NOMO-1 treated with DMSO at 0.1 percent for 48 hours (cell line): Measurements from ENCODE around the gene ADAM12.

Experiments used
- DNase-seq: peaks from one replicate; lab custom pipeline; 2025; ENCODE audit not compliant: unreplicated experiment; lab: John Stamatoyannopoulos, UW

Gene ADAM12

DNA sequence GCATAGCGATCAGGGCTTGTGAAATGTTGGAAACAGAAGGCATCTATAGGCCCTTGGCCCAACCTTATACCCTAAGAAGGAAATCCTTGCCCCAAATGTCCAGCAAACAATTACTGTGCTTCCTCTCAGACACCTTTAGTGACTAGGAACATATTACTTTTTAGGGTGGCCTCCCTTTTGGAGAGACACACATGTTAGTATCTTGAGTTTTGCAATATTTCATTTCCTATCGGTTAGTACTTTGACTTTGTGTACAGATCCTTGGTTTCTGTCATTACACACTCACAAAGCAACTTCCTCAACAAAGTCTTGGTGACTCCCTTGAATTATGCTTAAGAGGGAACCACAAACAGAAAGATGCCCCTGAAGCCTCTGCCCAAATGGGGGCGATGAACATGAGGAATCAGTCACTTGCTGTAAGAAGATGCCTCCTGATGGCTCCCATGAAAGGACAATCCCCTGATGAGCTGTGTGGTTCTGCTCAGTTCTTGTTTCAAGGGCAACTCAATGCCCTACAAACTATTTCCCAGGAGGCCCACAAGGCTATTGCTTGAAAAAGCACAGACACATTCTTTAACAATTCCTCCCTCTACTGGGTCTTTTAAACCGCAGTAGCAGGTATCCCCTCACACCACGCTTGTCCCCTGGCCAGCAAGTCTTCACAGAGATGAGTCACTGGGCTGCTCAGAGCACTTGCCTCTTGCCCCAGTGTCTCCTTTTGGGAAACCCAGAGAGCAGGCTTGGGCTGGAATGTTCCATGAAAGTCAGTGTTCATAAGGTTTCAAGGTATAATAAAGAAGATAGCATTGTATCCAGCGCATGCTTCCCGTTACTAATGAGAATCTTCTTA is 295.7 kb downstream of the ADAM12 start:
- DNase-seq: no peak

DNA sequence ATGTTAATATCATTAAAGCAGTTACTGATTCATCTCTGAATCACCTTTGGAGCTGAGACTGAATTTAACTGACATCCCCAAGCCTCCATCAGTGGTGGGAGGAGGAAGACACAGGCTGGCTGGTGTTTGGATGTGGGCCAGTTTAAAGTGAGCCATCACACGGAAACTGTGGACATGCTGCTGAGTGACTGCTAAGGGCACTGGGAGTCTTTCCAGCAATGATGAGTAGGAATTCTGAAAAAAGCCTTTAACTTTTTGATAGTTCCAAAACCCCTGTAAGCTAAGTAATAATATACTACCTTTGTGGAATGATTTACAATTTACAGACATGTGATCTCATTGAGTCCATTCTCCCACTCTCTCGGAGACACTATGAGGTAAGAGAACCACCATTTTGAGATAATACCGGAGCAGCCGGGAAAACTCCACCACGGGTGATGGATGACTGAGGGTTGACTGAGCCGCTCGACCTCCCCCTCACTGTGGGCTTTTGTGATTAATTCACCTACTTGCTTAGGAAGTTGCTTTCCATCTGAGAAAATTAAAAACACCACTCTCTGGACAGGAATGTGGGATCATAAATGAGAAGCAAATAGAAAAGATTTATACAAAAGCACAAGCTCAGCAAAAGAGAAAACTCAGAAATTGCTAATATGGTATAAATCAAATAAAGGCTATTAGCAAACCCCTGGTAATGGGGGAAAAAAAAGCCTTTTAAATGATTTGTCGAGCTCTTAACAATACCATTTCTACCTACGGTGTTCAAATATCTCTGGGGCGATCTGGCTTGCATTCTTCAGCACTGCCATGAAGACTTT is 297.2 kb downstream of the ADAM12 start:
- no peak for DNase-seq

DNA sequence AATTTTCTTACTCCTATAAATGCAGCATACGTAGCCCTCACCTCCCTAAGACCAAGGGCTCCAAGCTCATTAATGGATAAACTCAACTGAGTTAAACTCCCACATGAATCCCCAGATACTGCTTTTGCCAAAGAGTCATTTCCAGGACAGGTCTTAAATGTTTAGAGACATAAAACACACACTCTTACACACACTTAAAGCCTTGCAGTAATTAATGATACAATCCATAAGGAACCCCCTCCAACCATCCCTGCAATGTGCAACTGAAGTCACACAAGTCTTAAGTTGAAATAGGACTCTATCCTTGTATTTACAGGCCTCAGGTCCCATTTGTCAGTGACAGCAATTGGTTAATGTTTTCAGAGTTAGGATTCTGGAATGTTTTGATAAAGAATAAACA is 297.8 kb downstream of the ADAM12 start:
- no peak for DNase-seq

DNA sequence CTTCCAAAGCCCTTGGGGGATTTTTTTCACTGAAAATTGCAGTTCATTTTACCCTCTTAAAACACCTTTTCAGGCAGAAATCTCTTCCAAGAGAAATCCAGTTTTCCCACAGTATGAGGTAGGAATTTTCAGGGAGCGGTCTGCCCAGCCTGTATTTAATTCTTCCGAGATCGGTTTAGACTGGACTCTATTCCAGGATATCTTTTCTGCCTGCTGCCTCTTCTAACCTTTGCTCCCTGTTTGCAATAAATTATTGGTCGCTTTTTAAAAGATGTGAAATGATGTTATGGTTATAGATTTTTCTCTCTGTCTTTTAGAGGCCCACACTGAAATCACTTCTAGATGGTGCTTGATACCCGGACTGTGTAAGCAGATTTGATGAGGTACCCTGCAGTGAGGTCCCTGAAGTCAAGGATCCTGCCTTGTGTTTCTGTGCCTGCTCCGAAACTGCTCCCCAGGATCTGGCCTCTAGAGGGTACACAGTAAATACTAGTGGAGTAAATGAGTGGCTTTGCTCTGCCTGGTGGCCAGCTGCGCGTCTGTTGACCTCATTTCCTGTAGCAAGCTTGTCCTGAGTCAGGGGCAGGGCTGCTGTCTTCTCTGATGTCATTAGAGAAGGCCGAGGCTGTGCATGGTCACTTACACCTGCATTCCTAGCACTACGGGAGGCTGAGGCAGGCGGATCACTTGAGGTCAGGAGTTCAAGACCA is 300.3 kb downstream of the ADAM12 start:
- no peak for DNase-seq

DNA sequence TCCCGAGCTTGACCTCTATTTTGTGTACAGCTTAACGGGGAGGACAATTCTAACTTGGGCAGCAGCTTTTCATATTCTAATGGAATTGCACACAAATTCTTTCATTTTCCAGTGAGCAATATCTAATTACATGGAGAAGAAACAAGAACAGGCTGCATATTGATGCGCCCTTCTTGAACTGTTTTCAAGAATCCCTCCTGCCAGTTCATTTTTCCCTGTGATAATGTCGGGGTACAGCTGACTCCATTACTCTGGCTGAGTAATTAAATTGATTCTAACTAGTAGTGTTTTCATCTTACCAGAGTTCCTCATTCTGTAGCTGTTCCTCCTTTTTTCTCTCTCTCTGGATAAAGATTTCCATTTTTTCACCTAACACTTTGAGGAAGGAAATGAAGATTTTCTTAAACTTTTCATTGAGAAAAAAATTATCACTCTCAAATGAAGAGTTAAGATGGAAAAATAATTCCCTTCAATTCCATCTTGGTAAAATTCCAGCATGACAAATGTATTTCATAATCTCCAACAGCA is 301.1 kb downstream of the ADAM12 start:
- no peak for DNase-seq

DNA sequence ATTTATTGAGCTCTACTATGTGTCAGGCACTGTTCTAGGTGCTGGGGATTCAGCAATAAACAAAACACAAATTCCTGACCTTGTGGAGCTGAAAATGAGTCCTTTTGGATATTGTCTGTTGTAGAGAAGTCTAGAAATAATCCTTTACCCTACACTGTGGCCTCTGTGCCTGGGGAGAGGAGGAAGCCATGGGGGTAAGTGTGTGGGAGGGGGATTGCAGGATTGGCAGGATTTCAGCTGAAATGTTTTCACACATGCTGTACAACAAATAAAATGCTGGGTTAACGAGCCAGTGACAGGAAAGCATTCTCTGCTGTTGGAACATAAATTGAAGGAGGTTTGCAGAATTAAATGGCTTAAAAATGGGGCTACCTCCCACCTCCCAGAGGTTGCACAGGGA is 302.5 kb downstream of the ADAM12 start:
- no peak for DNase-seq

DNA sequence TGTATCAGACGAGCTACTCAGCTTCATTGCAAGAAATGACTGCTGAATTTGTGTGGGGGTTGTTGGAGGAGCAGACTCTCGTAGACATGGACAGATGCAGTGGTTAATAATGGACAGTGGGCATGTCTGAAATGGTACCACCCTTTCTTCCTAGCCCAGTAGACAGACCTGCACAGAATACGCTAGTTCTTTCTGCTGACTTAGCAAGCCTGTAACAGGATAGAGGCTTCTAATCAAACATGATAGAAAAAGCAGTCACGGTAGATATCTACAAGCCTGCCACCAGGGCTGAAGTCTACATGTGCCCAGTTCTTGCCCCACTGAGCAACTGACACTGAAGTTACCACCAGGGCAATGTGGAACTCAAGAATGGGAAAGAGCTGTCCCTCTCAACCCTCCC is 303.9 kb downstream of the ADAM12 start:
- DNase-seq: no peak

DNA sequence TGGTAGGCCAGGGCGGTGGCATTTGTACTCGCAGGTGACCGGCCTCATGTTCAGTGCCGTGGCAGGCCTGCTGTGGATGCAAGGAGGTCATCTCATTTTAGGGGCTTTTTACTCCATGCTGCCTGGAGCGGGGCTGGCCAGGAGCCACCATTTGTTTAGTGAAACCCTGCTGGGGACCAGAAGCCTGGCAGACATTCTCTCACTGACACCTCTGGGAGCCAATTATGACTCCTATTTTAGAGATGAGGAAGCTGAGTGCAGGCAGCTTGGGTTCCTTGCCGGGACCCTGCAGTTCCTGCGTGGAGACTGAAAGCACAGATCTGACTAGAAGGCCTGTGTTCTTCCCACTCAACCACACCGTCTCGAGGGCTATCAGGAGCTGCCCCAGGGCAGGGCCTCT is 305.3 kb downstream of the ADAM12 start:
- no peak for DNase-seq

DNA sequence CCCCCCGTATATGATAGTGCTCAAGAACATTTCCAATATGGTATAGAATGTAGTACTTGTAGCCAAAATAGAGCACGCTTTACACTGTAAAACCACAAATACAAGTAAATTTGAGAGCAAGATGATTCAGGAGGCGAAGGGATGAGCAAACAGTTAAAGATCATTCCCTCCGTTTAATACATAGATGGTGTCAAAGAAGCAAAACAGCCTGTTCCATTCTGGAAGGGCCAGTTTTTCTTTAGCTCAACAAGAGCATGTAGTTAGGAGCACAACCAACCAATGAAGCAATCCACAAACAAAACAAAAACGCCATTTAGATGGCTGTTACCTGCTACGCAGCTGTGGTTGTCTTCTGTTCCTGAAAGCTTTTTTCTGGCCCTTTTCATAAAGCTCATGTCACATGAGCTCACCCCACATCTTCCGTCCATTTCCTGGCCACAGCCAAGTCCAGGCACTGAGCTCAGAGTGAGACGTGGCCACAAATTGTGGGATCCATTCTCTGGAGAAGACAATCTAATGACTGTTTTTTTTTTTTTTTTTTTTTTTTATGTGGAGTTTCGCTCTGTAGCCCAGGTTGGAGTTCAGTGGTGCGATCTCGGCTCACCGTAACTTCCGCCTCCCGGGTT is 306.3 kb downstream of the ADAM12 start:
- DNase-seq: no peak

DNA sequence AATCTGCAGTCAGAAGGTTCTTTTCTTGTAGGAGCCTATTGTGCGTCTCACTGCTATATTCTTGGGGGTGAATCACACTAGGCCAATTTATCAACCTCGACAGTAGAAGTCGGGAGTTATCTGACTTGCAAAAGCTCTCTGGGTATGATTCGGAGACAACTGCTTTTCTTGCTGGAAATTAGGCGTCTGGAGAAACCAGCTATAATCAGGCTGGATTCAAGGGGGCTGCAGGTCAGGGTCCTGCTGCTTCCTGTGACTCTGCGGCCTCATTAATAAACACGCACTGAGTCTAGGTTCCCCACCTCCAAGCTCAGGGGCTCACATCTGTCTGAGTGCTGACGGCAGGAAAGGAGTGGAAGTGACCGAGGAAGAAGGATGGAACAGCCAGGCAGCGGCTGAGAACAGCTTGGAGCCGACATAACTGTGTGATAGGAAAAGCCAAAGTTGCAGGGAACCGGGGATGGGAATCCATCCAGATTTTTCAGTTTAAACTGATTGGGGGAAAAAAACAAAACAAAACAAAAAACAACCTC is 307.3 kb downstream of the ADAM12 start:
- DNase-seq: no peak

DNA sequence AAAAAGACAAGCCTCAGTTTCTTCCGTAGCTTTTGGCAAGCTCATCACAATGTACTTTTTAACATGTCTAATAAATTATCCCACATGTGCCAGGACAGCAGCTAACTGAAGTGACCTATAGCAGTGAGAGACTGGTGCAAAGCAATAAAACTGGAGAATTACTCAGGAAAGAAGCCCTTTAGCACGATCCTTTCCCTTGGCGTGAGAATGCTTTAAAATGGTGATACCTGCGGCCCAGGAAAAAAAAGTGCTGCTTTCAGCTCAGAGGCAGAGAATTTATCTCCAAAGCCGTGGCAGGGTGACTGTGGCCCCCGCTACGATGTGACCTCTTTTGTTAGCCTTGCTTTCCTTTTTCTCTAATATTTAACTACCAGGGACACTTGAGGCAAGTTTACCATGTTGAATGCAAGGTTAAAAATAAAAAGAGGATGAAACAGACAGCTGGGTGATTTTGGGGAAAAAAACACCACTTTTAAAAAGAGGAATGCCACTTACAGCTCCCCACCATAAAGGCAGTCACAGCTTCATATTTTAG is 307.9 kb downstream of the ADAM12 start:
- no peak for DNase-seq

DNA sequence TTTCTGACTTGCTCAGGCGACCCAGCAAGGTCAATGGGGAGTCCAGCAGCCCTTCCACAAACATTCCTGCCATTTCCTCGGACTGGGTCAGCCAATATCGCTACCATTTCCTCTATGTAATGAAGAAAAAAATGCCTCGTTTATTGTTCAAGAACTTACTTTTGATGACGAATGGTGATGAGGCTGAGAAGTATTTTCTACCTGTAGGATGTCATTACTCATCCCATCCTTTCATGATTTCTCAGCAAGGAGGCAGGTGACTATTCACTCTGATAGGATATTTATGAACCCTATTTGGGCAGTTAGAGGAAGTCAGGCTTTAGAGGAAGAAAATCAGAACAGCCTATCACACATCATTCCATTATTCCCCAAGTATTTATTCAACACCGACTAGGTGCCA is 313.3 kb downstream of the ADAM12 start:
- DNase-seq: no peak

DNA sequence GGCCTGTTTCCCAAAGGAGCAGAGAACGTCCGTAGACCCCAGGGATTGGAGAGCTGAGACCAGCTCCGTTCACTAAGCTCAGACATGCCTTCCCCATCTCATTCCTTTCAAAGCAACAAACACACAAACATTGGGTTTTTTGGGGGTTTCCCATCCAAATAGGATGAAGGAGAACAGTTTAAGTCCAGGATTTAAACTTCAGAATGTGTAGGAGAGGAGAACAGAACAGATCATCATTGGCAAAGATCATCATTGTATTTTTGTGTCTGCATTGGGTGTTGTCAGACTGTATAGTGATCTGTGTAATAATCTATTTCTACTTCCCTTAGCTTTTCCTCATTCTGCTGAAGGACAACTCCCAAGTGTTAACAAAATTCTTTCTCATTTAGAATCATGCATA is 314.0 kb downstream of the ADAM12 start:
- DNase-seq: no peak

DNA sequence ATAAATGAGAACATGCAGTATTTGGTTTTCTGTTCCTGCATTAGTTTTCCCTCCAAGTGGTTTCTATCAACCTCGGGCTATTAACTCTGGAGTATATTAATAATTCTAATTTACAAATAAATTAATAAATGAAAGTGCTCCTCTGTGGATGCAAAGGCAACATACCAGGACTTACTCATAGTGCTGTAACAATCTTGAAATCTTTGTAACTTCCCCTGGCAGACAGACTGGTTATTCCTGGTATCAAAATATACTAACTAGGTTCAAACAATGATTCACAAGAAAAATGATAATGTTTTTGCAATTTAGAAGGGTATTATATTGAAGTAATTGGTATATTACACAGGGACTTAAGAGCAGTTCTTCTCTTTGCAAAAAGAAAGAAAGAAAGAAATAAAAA is 314.7 kb downstream of the ADAM12 start:
- no peak for DNase-seq

DNA sequence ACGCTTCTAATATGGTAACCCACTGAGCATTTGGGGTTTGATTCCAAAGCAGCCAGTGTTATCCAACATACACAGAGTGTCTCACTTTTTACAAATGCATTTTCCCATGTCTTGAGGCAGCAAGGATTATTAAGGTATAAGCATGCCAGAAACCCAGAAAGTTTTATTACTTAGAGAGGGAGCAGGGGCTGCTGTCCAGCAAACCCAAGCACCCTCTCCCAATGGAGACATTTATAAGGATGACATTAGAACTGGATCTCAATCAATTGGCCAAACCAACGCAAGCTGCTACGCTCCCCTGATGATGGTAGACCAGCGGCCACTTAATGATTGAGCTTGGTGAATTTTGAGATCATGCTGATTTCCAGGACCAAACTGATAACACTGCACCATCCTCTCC is 315.7 kb downstream of the ADAM12 start:
- DNase-seq: no peak

DNA sequence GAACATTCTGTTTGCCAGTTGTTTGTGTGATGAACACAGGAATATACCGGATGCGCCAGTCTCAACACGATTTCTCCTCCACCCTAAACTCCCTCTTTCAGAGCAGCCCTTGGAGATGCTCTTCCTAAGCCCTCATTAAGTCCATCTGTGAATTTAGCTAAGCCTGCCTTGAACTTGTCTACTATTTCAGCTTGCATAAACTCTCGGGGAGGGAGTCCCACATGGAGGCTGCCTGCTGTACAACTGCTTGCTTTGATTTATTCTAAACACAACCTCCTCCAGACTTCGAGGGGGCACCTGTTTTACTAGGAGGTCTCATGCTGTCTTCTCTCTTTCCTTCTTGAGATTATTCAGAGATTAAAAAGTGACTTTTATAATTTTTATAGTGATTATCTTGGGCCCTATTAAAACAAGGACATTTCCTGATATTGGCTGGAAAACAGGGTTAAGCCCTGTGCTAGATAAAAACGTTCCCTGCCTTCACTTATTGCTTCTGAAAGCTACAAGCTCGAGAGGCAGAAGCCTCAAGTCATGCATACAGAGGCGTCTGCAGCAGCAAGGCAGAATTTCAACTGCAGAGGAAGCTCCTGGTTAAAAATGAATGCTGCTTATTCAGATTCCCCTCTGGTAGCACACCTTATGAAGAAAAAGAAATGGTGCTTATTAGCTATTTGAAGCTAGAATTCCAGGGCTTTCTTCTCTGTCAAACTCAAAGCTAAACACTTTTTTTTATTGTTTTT is 317.6 kb downstream of the ADAM12 start:
- no peak for DNase-seq

DNA sequence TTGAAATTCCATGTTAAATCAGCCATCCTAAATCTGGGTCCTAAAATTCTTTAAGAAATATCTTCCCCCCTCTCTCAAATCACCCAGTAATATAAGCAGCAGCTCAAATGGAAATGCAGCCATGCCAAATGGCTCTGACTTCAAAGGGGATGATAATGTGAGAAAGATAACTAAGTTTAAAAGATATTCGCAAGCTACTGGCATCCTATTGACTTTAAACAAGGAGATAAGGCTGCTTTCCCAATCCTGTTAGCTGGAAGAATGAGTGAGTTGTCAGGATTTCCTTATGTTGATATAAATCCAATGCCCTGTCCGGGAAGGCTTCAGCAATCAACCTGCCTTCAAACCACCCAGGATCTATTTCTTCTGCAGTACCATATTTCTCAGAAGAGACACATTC is 320.0 kb downstream of the ADAM12 start:
- DNase-seq: no peak

DNA sequence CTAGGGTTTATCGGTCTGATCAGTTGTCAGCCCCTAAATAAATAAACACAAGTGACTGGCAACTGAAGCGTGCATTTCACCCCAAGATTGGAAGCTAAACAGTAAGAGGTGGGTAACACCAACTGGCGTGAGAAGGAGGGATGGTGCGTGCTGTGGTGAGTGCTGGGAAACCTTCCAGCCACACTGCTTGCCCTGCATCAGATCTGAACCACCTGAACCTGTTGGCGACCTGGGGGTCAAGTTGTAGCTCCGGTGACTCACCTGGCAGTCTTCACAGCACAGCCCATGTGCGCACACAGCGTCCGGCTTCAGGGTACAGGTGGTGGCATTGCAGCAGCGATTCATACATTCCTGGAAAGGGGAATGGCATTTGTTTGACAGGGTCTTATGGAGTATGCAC is 321.8 kb downstream of the ADAM12 start:
- no peak for DNase-seq

DNA sequence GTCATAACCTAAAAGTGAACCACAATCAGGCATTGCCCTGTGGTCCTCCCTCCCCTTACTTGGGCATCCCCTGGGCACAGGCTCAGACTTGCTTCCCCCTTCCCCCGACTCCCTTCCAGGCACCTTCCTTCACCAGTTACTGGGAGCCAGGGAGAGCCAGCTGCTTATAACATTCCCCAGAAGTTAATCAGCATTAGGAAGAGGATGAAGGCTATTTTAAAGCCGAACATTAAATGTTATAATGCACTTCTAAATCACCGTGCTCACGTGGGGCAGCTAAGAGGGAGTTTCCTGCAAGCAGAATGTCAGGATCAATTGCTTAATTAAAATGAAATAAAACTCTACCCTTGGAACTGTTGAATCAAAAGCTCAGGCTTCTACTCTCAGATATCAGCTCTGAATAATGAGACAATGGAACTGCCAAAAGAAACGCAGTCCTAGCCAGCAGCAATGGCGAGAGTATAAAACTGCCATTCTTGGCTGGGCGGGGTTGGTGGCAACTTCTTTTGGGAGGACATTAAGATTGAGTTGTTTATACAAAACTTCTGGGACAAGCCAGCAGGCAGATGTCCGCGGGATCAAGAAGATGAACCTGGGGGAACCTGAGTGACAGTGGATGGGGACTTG is 322.4 kb downstream of the ADAM12 start:
- DNase-seq: no peak
